Pulmonary artery endothelial cell (primary cell): ENCODE data around the gene GTF3C6. TPM values are rescaled to one million over a fixed set of nuclear protein-coding genes. Genes with fewer than 3 reads are reported as not detected.
"Not testable (repeated sequence)": the region's sequence is repeated elsewhere in the genome, so short reads cannot be mapped to it uniquely, and the experiment has no call there.

Experiments used
- DNase-seq: peaks from one replicate; pipeline ENCODE4 v3.0.0-alpha.2; 2011; ENCODE audit warnings: low read depth, low spot score
- total RNA-seq: library from RNA; depleted of rRNA; stranded (reverse); fragments of >200 nt; gene quantifications from 2 replicates; pipeline ENCODE4 v1.2.3, GENCODE V29; 2014

The GTF3C6 gene, protein sequence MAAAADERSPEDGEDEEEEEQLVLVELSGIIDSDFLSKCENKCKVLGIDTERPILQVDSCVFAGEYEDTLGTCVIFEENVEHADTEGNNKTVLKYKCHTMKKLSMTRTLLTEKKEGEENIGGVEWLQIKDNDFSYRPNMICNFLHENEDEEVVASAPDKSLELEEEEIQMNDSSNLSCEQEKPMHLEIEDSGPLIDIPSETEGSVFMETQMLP
- 51.4 and 84.6 TPM in 2 replicates for total RNA-seq

- peak; percentile 80 for DNase-seq
Observed at GRCh38 chr6:110958329-110959192, at the start of gene GTF3C6. Gene GTF3C6 (plus strand): TSS chr6:110958706. CDS start chr6:110958770, 64 bp downstream.

DNA sequence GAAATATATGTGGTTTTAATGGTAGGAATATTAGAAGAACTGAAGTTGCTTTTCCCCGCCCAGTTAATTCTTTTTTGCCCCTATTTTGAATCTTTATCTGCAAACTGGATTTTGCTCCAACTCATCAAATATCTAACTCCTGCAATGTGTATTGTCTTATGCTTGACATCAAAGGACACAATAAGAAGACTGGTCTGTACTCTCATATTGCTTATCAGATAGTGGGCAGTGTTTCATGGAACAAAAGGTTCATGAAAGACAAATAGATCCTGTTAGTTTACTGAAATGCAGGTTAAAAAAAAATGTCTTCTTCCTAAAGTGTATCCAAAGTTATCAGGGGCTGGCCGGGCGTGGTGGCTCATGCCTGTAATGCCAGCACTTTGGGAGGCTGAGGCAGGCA lies 27.7 kb upstream of the GTF3C6 start:
- no peak for DNase-seq

GRCh38 chr6:110933912-110934311 lies 24.6 kb upstream of the GTF3C6 start:
- DNase-seq, result no peak

DNA sequence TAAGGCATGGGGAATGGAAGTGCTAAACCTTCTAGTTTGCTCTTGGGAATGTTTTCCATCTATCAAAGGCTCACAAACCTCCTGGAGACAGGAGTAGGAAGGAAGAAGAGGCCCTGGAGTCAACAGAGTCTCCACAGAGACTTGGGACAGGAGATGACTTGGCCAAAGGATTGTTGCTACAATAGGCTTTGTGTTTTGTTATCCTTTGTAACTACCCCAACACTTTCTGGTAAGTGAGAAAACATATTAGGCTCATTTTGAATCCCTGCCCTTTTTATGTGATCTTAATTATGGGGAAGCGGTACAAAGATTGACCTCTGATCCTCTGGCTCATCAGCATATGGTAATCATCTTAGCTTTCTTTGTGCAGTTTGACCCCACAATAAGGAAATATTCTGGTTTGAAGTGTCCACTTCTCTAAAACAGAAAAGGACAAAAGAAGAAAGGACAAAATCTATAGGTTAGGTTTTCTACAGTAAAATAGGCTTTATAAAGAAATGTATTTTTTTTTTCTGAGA lies 24.1 kb upstream of the GTF3C6 start:
- no peak for DNase-seq

GRCh38 chr6:110935171-110935570 lies 23.3 kb upstream of the GTF3C6 start:
- no peak for DNase-seq

DNA sequence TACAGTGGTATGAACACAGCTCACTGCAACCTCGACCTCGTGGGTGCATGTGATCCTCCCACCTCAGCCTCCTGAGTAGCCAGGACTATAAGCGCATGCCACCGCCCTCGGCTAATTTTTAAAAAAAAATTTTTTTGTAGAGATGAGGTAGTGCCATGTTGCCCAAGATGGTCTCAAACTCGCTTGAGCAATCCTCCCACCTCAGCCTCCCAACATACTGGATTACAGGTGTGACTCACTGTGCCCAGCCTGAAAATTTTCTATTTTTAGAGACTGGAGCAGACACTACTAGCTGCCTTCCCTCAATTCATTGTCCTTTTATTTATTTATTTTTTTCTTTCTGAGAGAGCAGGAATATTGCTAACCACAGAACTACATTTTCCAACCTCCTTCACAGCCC lies 20.3 kb upstream of the GTF3C6 start:
- DNase-seq, result no peak

DNA sequence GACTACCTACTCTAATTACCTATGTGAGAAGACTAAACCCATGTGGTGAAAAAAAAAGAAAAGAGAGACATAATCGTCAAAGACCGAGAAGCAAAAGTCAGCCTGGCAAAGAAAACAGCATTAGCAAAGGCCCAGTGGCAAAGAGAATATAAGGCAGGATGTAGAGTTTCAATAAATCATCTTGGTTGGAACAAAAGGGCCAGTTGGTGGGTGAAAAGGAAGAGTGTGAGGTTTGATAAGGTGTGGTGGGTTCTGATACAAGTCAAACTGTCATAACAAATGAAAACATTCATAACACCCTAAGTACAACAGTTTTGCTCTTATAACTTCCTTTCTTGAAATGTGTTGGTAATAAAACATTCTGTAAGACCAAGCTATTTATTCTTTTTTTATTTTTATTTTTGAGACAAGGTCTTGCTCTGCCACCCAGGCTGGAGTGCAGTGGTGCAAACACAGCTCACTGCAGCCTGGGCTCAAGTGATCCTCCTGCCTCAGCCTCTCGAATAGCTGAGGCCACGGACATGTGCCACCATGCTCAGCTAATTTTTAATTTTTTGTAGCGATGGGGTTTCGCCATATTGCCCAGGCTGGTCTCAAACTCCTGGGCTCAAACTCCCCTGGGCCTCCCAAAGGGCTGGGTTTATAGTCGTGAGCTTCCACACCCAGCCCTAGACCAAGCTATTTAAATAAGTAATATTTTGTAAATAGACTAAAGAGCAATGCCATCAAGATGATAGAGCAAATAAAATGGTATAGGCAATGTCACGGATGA lies 18.9 kb upstream of the GTF3C6 start:
- DNase-seq, result peak; percentile 20

DNA sequence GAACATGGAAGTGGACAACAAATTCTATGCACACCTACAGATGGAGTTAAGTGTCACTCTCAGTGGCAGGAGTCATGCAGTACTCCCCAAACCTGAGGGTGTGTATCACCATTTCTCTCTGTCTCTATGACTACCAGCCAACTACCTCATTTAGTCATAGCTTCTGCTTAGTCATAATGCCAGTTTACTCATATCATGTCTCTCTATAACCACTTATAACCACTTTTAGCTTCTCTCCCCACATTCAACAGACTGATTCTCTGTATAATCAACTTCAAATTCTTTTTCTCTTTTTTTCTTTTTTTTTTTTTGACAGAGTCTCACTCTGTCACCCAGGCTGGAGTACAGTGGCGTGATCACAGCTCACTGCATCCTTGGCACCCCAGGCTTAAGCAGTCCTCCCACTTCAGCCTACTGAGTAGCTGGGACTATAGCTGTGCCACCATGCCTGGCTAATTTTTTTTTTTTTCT lies 13.8 kb upstream of the GTF3C6 start:
- no peak for DNase-seq

DNA sequence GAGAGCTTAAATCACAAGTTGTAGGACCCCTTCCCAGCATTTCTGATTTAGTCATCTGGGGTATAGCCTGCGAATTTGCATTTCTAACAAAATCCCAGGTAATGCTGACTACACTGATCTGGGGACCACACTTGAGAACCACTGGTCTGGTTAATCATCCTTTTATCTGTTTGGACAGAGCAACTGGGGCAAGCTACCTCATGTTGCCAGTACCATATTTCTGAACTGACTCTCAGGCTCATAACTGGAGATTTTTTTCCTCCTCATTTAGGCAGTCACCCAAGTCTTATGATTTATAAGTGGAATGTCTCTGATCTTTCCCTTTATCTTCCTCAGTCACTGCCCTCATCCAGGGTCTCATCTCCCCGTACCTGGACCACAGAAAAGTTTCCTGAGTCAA lies 12.0 kb upstream of the GTF3C6 start:
- no peak for DNase-seq

DNA sequence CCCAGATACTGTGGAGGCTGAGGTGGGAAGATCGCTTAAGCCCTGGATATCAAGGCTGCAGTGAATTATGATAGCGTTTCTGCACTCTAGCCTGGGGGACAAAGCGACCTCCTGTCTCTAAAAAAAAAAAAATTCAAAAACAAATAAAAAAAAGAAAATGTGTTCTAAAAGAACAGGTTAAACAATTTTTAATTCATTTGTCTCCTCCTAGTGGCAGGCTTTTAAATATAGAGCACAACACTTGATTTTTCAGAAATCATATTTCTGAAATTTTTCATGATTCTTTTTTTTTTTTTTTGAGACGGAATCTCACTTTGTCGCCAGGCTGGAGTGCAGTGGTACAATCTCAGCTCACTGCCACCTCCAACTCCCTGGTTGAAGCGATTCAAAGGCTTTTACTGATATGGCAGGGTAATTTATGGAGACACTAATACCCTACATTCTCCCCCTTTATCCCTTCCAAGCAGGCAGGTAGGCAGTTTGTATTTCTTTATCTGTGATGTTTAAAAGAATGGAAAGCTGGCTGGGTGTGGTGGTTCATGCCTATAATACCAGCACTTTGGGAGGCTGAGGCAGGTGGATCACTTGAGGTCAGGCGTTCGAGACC lies 8.7 kb upstream of the GTF3C6 start:
- DNase-seq, result no peak

DNA sequence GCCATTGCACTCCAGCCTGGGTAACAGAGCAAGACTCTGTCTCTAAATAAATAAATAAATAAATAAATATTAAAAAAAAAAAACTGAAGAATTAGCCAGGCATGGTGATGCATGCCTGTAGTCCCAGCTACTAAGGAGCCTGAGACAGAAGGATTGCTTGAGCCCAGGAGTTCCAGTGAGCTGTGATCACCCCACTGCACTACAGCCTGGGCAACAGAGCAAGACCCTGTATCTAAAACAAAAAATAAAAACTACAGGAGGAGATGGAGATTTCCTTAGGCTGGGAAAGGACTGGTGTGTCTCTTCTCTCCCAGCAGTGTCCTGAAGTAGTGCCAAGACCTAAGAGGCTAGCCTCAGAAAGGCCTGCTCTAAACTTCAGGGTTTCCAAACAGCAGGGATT lies 8.1 kb upstream of the GTF3C6 start:
- no peak for DNase-seq

DNA sequence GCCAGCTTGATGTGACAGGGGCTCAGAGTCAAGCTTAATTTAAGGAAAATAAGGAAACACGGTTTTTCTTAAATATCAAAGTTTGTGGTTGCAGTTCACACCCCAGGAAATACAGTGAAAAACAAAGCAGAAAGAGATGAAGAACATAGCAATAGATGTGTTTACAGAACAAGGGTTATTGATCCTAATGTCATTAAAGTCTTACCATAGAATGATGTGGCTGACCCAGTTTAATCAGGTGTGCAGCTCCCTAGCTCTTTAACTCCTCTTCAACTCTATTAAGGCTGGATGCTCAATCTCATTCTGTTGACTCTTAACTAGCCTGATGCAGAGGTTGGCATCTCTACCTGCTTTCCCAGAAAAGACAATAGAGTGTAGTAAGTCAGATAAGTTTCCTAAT lies 7.5 kb upstream of the GTF3C6 start:
- no peak for DNase-seq

DNA sequence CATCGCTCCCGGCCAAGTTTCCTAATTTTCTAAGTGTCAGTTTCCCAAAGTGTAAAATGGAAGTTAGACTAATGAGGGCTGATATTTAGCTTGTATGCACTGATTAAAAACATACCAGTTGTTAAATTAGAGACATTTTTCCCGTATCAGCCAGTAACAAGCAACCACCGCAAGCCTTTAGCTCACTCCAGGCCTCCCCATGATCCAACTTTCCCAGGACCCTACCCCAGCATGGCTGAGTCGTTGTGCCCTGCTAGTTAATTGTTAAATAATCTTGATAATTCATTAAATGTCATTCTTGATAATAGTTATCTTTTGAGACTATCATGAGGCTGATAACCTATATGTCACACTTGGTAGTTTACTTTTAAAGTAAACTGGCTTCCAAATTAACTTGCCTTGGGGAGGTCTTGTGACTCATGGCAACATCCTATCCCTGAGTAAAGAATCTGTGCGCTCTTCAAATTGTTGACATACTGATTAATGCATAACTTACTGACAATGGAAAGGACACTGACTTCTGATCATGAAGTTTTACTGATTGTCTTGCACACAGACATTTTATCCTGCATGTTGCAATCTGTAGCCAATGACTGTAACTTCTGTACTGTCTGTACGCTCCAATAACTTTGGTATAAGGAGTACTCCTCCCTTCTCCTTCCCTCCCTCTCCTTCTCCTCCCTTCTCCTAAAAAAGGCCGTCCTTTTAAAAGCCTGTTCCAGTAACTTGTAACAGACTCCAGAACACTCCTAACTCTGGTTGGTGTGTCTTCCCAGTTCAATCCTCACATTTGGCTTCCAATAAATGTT lies 6.3 kb upstream of the GTF3C6 start:
- DNase-seq, result no peak

GRCh38 chr6:110953633-110954303 lies 4.7 kb upstream of the GTF3C6 start:
- DNase-seq, result no peak

DNA sequence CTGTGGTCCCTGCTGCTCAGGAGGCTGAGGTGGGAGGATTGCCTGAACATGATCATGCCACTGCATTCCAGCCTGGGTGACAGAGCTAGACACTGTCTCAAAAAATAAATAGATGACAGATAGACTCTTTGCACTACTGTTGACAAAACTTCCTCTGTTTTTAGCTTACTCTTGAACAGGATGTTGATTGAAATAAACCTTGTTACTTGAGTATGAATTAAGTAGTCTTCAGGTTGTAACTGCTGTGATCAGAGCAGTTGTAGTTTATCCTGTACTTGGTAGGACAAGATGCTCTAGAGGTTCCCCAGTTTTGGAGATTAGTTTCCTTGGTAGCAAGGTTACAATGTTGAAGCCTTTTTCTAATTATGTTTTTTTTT lies 1.5 kb downstream of the GTF3C6 start:
- no peak for DNase-seq

GRCh38 chr6:110962636-110963035 lies 4.1 kb downstream of the GTF3C6 start:
- DNase-seq, result not testable (repeated sequence)

GRCh38 chr6:110965629-110966229 lies 7.2 kb downstream of the GTF3C6 start:
- DNase-seq, result no peak

DNA sequence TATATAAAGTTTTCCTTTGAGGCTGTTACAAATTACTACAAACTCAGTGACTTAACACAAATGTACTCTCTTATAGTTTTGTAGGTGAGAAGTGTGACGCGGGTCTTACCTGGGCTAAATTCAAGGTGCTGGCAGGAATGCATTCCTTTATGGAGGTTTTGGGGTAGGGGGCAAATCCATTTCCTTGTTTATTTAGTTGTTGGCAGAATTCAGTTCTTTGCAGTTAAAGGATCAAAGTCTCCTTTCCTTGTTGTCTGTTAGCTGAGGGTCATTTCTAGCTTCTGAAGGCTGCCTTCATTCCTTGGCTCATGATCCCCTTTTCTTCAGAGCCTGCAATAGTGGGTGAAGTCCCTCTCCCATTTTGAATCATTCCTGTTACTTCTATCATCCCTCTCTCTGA lies 10.2 kb downstream of the GTF3C6 start:
- DNase-seq, result not testable (repeated sequence)

DNA sequence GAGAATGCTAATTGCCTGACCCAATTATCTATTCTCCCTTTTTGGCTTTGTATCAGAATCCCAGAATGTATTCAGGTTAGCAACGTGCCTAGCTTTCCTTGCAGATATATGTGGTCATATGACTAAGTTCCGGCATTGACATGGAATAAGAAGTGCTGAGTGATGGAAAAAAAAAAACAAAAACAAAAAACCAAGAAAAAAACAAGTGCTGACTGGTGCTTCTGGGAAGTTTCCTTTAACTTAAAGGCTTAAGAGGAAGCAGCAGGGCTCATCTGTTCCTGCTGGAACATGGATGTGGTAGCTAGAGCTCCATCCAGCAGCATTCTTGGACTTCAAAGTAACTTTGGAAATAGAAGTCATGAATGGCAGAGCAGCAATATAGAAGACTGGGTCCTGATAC lies 13.0 kb downstream of the GTF3C6 start:
- DNase-seq, result no peak

GRCh38 chr6:110976575-110976974 lies 18.1 kb downstream of the GTF3C6 start:
- DNase-seq, result no peak
